Astrocyte (in vitro differentiated cells and primary cell): ENCODE data around the gene TRIM14. TPM values are rescaled to one million over a fixed set of nuclear protein-coding genes. Genes with fewer than 3 reads are reported as not detected.
"Not testable (repeated sequence)": the region's sequence is repeated elsewhere in the genome, so short reads cannot be mapped to it uniquely, and the experiment has no call there.

ENCODE experiments used
- DNase-seq: peaks from one replicate; pipeline ENCODE4 v3.0.0-alpha.2; 2010; ENCODE audit warnings: low read depth
- FAIRE-seq: peaks from 2 replicates; lab custom pipeline; 2011; peaks lifted over from hg19 to GRCh38; lab: Jason Lieb, UNC
- H2AFZ ChIP-seq: 2 replicates; pipeline ENCODE4 v1.6.0; 2012; ENCODE audit warnings: low read depth, low read length, inconsistent platforms
- H3K27ac ChIP-seq: 2 replicates; pipeline ENCODE4 v1.5.1; 2011; ENCODE audit warnings: low read depth, low read length, inconsistent platforms
- H3K27me3 ChIP-seq: 2 replicates; pipeline ENCODE4 v1.6.0; 2011; ENCODE audit warnings: low read length, inconsistent platforms; ENCODE audit not compliant: insufficient read depth
- H3K36me3 ChIP-seq: 2 replicates; pipeline ENCODE4 v1.5.1; 2011; ENCODE audit warnings: low read length, inconsistent platforms; ENCODE audit not compliant: insufficient read depth
- H3K4me1 ChIP-seq: 2 replicates; pipeline ENCODE4 v1.5.1; 2011; ENCODE audit warnings: low read length, inconsistent platforms; ENCODE audit not compliant: insufficient read depth
- H3K4me2 ChIP-seq: 2 replicates; pipeline ENCODE4 v1.6.0; 2012; ENCODE audit warnings: low read length, inconsistent platforms
- H3K4me3 ChIP-seq: 2 replicates; pipeline ENCODE4 v1.5.1; 2011; ENCODE audit warnings: low read depth, mild to moderate bottlenecking, low read length, inconsistent platforms; ENCODE audit not compliant: insufficient read depth
- H3K79me2 ChIP-seq: 2 replicates; pipeline ENCODE4 v1.6.0; 2012; ENCODE audit warnings: mild to moderate bottlenecking, low read length, inconsistent platforms; ENCODE audit not compliant: insufficient read depth
- H3K9ac ChIP-seq: 2 replicates; pipeline ENCODE4 v1.6.0; 2012; ENCODE audit warnings: mild to moderate bottlenecking, low read length, inconsistent platforms
- H3K9me3 ChIP-seq: 2 replicates; pipeline ENCODE4 v1.5.1; 2012; ENCODE audit warnings: low read depth, mild to moderate bottlenecking, low read length, inconsistent platforms; ENCODE audit not compliant: insufficient read depth
- H4K20me1 ChIP-seq: 2 replicates; pipeline ENCODE4 v1.6.0; 2012; ENCODE audit warnings: low read length, inconsistent platforms; ENCODE audit not compliant: insufficient read depth
- H3K27ac Mint-ChIP-seq: one replicate; pipeline ENCODE4 v1.8.0; 2021; ENCODE audit warnings: mild to moderate bottlenecking, mixed read lengths; ENCODE audit not compliant: unreplicated experiment
- H3K27me3 Mint-ChIP-seq: one replicate; pipeline ENCODE4 v1.8.0; 2021; ENCODE audit warnings: low read depth, mixed read lengths; ENCODE audit not compliant: unreplicated experiment
- H3K36me3 Mint-ChIP-seq: one replicate; pipeline ENCODE4 v1.8.0; 2021; ENCODE audit warnings: low read depth, mixed read lengths; ENCODE audit not compliant: unreplicated experiment
- H3K4me1 Mint-ChIP-seq: one replicate; pipeline ENCODE4 v1.8.0; 2021; ENCODE audit warnings: low read depth, mixed read lengths; ENCODE audit not compliant: unreplicated experiment
- H3K4me3 Mint-ChIP-seq: one replicate; pipeline ENCODE4 v1.8.0; 2021; ENCODE audit warnings: mild to moderate bottlenecking, moderate library complexity, mixed read lengths; ENCODE audit not compliant: unreplicated experiment
- H3K9me3 Mint-ChIP-seq: one replicate; pipeline ENCODE4 v1.8.0; 2021; ENCODE audit warnings: mild to moderate bottlenecking, mixed read lengths; ENCODE audit not compliant: unreplicated experiment
- CTCF ChIP-seq: IDR thresholded peaks from 2 replicates; pipeline ENCODE4 v1.5.1; 2011; ENCODE audit warnings: low read depth, mild to moderate bottlenecking, inconsistent platforms, low read length, moderate library complexity; ENCODE audit not compliant: insufficient read depth
- EZH2 ChIP-seq: IDR thresholded peaks from 2 replicates; pipeline ENCODE4 v1.6.1; 2012; ENCODE audit warnings: mild to moderate bottlenecking, low read length, inconsistent platforms; ENCODE audit not compliant: insufficient read depth
- total RNA-seq: library from RNA; stranded (reverse); gene quantifications from 2 replicates; pipeline ENCODE4 v1.2.1, GENCODE V29; 2021

Gene TRIM14
- total RNA-seq, 1 donor from 2014 or later: 34.1 TPM

- Mint-ChIP-seq H3K27me3 (no peaks in the 10 kb centered on the region), H3K4me1 (peaks cover 18% of the 10 kb centered on the region), H3K9me3 (no peaks in the 10 kb centered on the region), H3K36me3 (peaks cover 24% of the 10 kb centered on the region), H3K27ac (peak overlapping the region; percentile 34), H3K4me3 (no peak overlapping the region)
- no peaks in the 10 kb centered on the region for H3K79me2 ChIP-seq
- H3K27me3 ChIP-seq: no peaks in the 10 kb centered on the region
- H3K36me3 ChIP-seq: peaks cover 33% of the 10 kb centered on the region
- DNase-seq (no peak), FAIRE-seq (no peak)
- no peak overlapping the region for H3K4me3 ChIP-seq
- H2AFZ ChIP-seq: no peak overlapping the region
- TF ChIP-seq CTCF: no peak
- no peak for TF ChIP-seq EZH2
- no peak overlapping the region for H3K4me2 ChIP-seq
- no peaks in the 10 kb centered on the region for H3K9me3 ChIP-seq
- H3K9ac ChIP-seq: no peak overlapping the region
- no peaks in the 10 kb centered on the region for H4K20me1 ChIP-seq
- peaks cover 3% of the 10 kb centered on the region for H3K4me1 ChIP-seq
- H3K27ac ChIP-seq: no peak overlapping the region
Measured at GRCh38 chr9:98080326-98080725, 38.7 kb downstream of the TRIM14 start.

- Histone ChIP-seq H3K4me3 (no peak overlapping the region), H3K9me3 (no peaks in the 10 kb centered on the region), H3K9ac (no peak overlapping the region), H3K36me3 (peaks cover 33% of the 10 kb centered on the region), H2AFZ (no peak overlapping the region), H3K27me3 (no peaks in the 10 kb centered on the region), H3K27ac (no peak overlapping the region), H3K4me1 (peaks cover 3% of the 10 kb centered on the region), H4K20me1 (peaks cover 5% of the 10 kb centered on the region), H3K79me2 (no peaks in the 10 kb centered on the region), H3K4me2 (no peak overlapping the region)
- DNase-seq (no peak), FAIRE-seq (no peak)
- Mint-ChIP-seq H3K27ac (no peak overlapping the region), H3K9me3 (no peaks in the 10 kb centered on the region), H3K4me3 (no peak overlapping the region), H3K4me1 (peaks cover 21% of the 10 kb centered on the region), H3K27me3 (no peaks in the 10 kb centered on the region), H3K36me3 (peaks cover 21% of the 10 kb centered on the region)
- TF ChIP-seq EZH2 (no peak), CTCF (no peak)
Measured at GRCh38 chr9:98078895-98079294, 40.1 kb downstream of the TRIM14 start.

- Histone ChIP-seq H3K36me3 (peaks cover 16% of the 10 kb centered on the region), H4K20me1 (peaks cover 23% of the 10 kb centered on the region)
- FAIRE-seq, H3K27ac Mint-ChIP-seq, H3K27me3 Mint-ChIP-seq, H3K4me3 Mint-ChIP-seq, H3K9me3 ChIP-seq, H3K4me3 ChIP-seq, H3K9me3 Mint-ChIP-seq, H3K4me1 ChIP-seq, H3K4me2 ChIP-seq, H3K9ac ChIP-seq, DNase-seq, H3K79me2 ChIP-seq, H3K27me3 ChIP-seq, H2AFZ ChIP-seq, H3K27ac ChIP-seq: not testable (repeated sequence)
- H3K36me3 Mint-ChIP-seq: peaks cover 15% of the 10 kb centered on the region
- peaks cover 14% of the 10 kb centered on the region for H3K4me1 Mint-ChIP-seq
Measured at GRCh38 chr9:98076514-98076890, 42.5 kb downstream of the TRIM14 start.
